Stimulated activated CD8-positive, alpha-beta memory T cell treated with anti-CD3 and anti-CD28 coated beads, Interleukin-15, amount 100 ng/mL, for 24 hours (primary cell): Measurements from ENCODE around the gene VEPH1.

ENCODE experiments used
- DNase-seq: peaks from one replicate; pipeline ENCODE4 v3.0.0-alpha.2; 2020; ENCODE audit warnings: low read depth

VEPH1 gene

GRCh38 chr3:157429708-157430107 lies 73.5 kb downstream of the VEPH1 start:
- no peak for DNase-seq

- no peak for DNase-seq
Observed at GRCh38 chr3:157428853-157429252, 74.4 kb downstream of the VEPH1 start.

- no peak for DNase-seq
Observed at GRCh38 chr3:157427901-157428300, 75.3 kb downstream of the VEPH1 start.

- no peak for DNase-seq
Observed at GRCh38 chr3:157423337-157423736, 79.9 kb downstream of the VEPH1 start.

- DNase-seq = no peak
Observed at GRCh38 chr3:157420606-157421130, 82.5 kb downstream of the VEPH1 start.

- DNase-seq = no peak
Observed at GRCh38 chr3:157418104-157418503, 85.1 kb downstream of the VEPH1 start.

GRCh38 chr3:157417247-157417646 lies 86.0 kb downstream of the VEPH1 start:
- DNase-seq = no peak

- DNase-seq = no peak
Observed at GRCh38 chr3:157416347-157417087, 86.7 kb downstream of the VEPH1 start.

- no peak for DNase-seq
Observed at GRCh38 chr3:157414861-157415260, 88.4 kb downstream of the VEPH1 start.

GRCh38 chr3:157412323-157412855 lies 90.8 kb downstream of the VEPH1 start:
- no peak for DNase-seq

- no peak for DNase-seq
Observed at GRCh38 chr3:157410945-157411344, 92.3 kb downstream of the VEPH1 start.

GRCh38 chr3:157409516-157409915 lies 93.7 kb downstream of the VEPH1 start:
- DNase-seq = no peak

- DNase-seq = no peak
Observed at GRCh38 chr3:157408499-157409149, 94.6 kb downstream of the VEPH1 start.

GRCh38 chr3:157407769-157408168 lies 95.4 kb downstream of the VEPH1 start:
- DNase-seq = no peak

GRCh38 chr3:157406394-157406793 lies 96.8 kb downstream of the VEPH1 start:
- no peak for DNase-seq

- DNase-seq = no peak
Observed at GRCh38 chr3:157405457-157405856, 97.8 kb downstream of the VEPH1 start.

GRCh38 chr3:157404381-157404780 lies 98.8 kb downstream of the VEPH1 start:
- no peak for DNase-seq

GRCh38 chr3:157398598-157398997 lies 104.6 kb downstream of the VEPH1 start:
- no peak for DNase-seq

GRCh38 chr3:157394411-157394810 lies 108.8 kb downstream of the VEPH1 start:
- DNase-seq = no peak

- no peak for DNase-seq
Observed at GRCh38 chr3:157393113-157393512, 110.1 kb downstream of the VEPH1 start.

GRCh38 chr3:157392104-157392503 lies 111.1 kb downstream of the VEPH1 start:
- DNase-seq = no peak

GRCh38 chr3:157390713-157391515 lies 112.3 kb downstream of the VEPH1 start:
- DNase-seq = no peak
